ENCODE data around the gene PPM1A.
"Not testable (repeated sequence)": the region's sequence is repeated elsewhere in the genome, so short reads cannot be mapped to it uniquely, and the experiment has no call there.

The PPM1A gene

GRCh38 chr14:60273956-60274355, 24.9 kb downstream of the PPM1A start:
- no peak for DNase-seq

- no peak for DNase-seq
Observed at GRCh38 chr14:60274448-60274847, 25.4 kb downstream of the PPM1A start.

GRCh38 chr14:60275932-60276331, 26.9 kb downstream of the PPM1A start:
- no peak for DNase-seq

GRCh38 chr14:60276347-60276746, 27.3 kb downstream of the PPM1A start:
- no peak for DNase-seq

GRCh38 chr14:60277605-60278190, 28.7 kb downstream of the PPM1A start:
- DNase-seq: no peak

GRCh38 chr14:60278350-60278749, 29.3 kb downstream of the PPM1A start:
- no peak for DNase-seq

- no peak for DNase-seq
Observed at GRCh38 chr14:60287452-60287851, 38.4 kb downstream of the PPM1A start.

GRCh38 chr14:60288279-60288678, 39.3 kb downstream of the PPM1A start:
- no peak for DNase-seq

- no peak for DNase-seq
Observed at GRCh38 chr14:60294411-60295069, 45.5 kb downstream of the PPM1A start.

GRCh38 chr14:60300019-60300418, 51.0 kb downstream of the PPM1A start:
- no peak for DNase-seq

- no peak for DNase-seq
Observed at GRCh38 chr14:60301685-60302084, 52.7 kb downstream of the PPM1A start.

GRCh38 chr14:60302663-60303062, 53.6 kb downstream of the PPM1A start:
- DNase-seq: no peak

- DNase-seq: no peak
Observed at GRCh38 chr14:60303745-60304144, 54.7 kb downstream of the PPM1A start.

GRCh38 chr14:60304509-60304908, 55.5 kb downstream of the PPM1A start:
- DNase-seq: no peak

- no peak for DNase-seq
Observed at GRCh38 chr14:60309867-60310552, 61.0 kb downstream of the PPM1A start.

GRCh38 chr14:60311417-60311816, 62.4 kb downstream of the PPM1A start:
- DNase-seq: no peak

- DNase-seq: no peak
Observed at GRCh38 chr14:60313093-60313492, 64.1 kb downstream of the PPM1A start.

GRCh38 chr14:60315196-60315990, 66.4 kb downstream of the PPM1A start:
- no peak for DNase-seq

- no peak for DNase-seq
Observed at GRCh38 chr14:60317609-60318008, 68.6 kb downstream of the PPM1A start.

- DNase-seq: not testable (repeated sequence)
Observed at GRCh38 chr14:60320860-60321259, 71.8 kb downstream of the PPM1A start.

GRCh38 chr14:60323199-60323896, 74.3 kb downstream of the PPM1A start:
- DNase-seq: no peak

- no peak for DNase-seq
Observed at GRCh38 chr14:60324837-60325236, 75.8 kb downstream of the PPM1A start.

GRCh38 chr14:60326274-60326673, 77.3 kb downstream of the PPM1A start:
- no peak for DNase-seq
